Left cardiac atrium (tissue), 4 donors: ENCODE data around the gene SKAP1. TPM values are rescaled to one million over a fixed set of nuclear protein-coding genes. Genes with fewer than 3 reads are reported as not detected.
"Not testable (repeated sequence)": the region's sequence is repeated elsewhere in the genome, so short reads cannot be mapped to it uniquely, and the experiment has no call there.

ENCODE experiments used
- ATAC-seq, 2 donors: fragments of 200-7000 bp; cut with Tn5 transposase; one replicate each; pipeline ENCODE4 v1.9.1; 2020; ENCODE audit warnings: mild to moderate bottlenecking in 2 of 2, moderate library complexity in 2 of 2
- DNase-seq: peaks from one replicate; pipeline ENCODE4 v3.0.0-alpha.2; 2020
- intact Hi-C, 2 donors: fragments of 100-400 bp; cut with DNase I; formaldehyde crosslinking; loops; one replicate each; pipeline versions ENCODE4 v1.14.1 to v1.15.1; 2022 to 2023
- total RNA-seq, 2 donors: library from RNA; stranded (reverse); fragmentation: NEBNext Ultra II Directional; extraction: Animal tissue kit (Norgen Biotek cat#: 25700); gene quantifications; one replicate each; pipeline ENCODE4 v1.2.1, GENCODE V29; 2021
- donor health status: DM: no; HTN: yes; CAD: no.
- donor health status: DM: no; HTN: yes; CAD: no; lungs with severe emphysema.
- donor health status: DM: yes; HTN: yes; CAD: no.
- donor health status: Dilated cardiomyopathy.

The SKAP1 gene
- total RNA-seq, 2 donors from 2014 or later = 0.31 to 0.88 TPM

DNA sequence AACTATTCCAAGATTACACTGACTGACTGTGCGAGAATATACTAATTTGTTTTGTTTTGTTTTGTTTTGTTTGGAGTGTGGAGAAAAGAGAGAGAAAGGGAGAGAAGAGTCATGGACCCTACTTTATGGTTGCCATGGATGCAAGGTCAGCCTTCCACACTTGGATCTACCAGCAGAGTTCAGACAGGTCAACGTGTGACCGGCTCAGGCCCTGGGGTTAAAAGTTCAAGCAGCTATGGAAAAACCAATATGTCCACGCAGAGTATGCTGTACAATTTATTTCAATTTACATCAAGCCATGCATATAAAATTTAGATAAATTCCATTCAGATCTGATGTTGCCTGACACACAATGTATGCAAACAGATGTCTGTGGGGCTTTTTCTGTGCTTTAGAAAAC, 122.8 kb downstream of the SKAP1 start:
- ATAC-seq (no peak), DNase-seq (no peak)
- intact Hi-C loops = no loop called here

- DNase-seq (no peak), ATAC-seq (no peak)
- intact Hi-C loops = no loop called here
These were observed 129.0 kb downstream of the SKAP1 start for GRCh38 chr17:48301002-48301401.

- intact Hi-C loops = no loop called here
- ATAC-seq (no peak), DNase-seq (no peak)
These were observed 130.3 kb downstream of the SKAP1 start for GRCh38 chr17:48299760-48300159.

DNA sequence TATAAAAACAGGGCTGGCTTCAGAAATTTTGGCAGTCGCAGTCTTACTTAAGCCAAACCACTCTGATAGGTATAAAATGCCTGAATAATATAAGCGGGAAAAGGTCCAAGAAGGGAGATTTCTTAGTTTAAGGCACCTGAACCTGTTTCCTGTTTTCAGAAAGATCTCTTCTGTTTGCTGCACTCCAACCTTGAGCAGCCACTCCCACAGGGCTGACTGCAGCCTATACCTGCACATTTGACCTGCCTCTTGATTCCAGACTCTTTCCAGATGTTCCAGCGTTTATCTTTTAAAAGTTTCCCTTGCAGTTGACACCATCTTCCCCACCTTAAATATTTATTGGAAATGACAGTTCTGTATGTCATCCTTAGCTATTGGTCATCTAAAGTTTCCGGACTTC, 132.2 kb downstream of the SKAP1 start:
- intact Hi-C loops = no loop called here
- no peak for ATAC-seq
- no peak for DNase-seq

DNA sequence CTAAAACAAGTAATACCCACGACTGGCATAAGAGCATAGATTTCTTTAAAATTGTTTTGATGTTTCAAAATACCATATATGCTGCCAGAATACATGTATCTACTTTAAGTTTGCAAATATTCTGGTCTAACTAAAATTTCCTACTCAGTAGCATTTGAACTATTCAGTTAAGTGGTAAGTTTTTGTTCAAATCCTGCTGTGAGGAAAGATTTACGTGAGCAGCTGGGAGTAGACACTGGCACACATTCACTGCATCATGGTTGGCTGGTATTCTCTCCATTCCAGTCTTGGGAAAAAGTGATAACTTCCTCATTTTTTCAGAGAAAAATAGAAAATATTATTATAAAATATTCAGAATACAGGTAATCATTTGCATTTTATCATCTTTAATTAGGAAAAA, 133.6 kb downstream of the SKAP1 start:
- DNase-seq (no peak), ATAC-seq (no peak)
- intact Hi-C loops = no loop called here

DNA sequence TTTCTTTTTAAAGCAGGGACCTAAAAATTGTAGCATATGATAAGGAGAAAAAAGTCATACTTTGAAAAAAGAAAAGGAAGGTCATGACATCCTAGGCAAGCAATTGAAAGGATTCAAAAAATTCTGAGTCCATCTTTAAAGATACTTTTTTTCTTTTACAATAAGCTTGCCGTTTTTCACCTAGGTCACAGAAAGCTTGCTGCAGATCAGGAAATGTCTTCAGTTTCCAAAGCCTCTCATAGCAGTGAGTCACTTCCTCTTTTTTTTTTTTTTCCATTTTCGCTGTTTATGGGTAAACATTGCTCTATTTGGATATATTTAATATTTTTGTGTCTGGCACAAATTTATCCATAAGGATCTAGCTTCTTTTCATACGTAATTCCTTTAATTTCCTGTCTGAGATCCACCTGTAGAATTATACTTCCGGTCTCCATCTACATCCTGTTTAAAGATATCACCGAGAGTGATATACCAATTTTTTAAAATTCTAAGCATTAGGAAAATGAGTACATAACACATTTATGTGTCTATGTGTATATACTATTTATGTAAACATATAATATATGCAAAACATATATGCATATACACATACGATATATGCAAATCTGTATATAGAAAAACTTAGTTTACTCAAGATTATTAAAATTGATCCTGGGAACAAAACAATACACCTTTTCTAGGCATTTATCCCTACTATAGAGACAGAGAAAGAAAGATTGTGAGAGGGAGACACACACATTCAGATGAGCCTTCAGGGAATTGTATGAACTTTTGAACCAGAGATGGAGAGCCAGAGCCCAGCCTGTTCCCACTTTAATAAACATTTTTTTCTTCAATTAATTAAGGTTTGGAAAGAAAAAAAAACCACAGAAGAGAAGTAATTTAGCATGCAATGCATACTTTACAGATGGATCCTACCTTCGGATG, 134.4 kb downstream of the SKAP1 start:
- no peak for ATAC-seq
- DNase-seq = no peak
- intact Hi-C loops = no loop called here

DNA sequence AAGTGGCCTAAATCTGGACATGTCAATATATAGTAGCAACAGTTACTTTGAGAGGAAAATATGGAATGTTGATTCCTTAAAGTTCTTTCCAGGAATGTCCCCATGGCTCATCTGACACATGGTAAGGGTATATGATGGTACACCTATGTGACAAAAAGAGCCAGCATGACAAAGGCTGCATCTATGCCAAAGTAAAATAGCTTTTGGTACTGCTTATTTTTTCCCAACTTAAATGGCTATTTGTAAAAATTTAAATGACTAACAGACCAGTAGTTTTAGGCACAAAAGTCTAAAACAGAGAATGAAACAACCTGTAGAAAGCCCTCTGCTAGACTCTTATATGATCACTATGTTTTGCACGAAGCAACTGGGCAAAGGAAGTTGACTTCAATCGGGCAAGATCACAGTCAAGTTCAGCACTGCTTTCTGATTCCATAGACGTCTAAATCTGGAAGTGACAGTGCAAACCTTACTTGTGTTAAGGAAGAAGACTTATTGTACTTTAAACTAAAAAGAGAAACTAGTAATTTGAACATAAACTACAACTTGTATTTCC, 135.1 kb downstream of the SKAP1 start:
- ATAC-seq = no peak
- intact Hi-C loops = no loop called here

GRCh38 chr17:48294020-48294805, 135.8 kb downstream of the SKAP1 start:
- intact Hi-C loops = no loop called here
- ATAC-seq (no peak), DNase-seq (no peak)

More for the DNA sequence above, 135.1 kb downstream of the SKAP1 start:
- DNase-seq = no peak

DNA sequence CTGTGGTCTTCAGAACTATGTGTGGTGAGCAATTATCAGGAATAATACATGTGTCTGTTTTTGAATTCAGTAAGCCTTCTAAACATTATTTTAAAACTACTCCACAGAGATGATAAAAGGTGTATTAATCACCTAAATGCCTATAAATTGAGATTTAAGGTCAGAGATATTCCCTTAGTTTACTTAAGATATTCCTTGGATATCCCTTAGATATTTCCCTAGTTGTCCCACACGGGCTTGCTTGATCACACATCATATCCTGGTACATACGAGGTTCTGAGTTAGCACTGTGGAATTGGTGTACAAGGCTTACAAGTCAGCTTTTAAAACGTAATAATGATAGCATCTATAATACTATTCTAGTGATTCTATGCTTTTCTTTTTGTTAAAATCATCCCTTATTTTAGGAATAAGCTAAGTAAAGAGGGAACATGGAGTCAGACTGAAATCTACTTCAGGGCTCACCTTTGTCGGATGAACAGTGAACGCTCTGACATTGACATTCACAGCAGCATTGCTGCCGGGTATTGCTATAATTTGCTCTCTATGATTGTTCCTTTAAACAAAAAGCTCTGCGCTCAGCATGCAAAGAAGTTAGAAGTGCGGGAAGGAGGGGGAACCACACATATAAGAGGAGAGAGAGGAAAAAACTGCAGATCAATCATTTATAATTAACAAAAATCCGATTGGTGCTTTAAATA, 136.5 kb downstream of the SKAP1 start:
- intact Hi-C loops = no loop called here
- DNase-seq = no peak
- no peak for ATAC-seq

DNA sequence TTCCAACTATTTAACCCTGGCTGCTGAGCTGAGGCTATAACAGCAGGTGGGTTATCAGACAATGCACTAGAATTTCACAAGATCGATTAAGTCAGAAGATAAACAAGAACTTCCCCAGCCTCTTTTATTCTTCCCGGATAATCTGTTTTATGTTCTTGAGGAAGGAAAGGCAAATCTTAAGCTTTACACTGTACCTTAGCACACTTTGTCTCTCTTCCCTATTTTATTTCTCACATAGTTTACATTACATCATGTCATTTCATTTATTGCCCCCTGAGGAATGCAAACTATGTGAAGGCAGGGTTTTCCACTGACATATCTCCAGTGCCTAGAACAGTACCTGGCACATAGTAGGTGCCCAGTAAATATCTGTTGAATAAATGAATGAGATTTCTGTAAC, 139.6 kb downstream of the SKAP1 start:
- intact Hi-C loops = no loop called here
- no peak for DNase-seq

DNA sequence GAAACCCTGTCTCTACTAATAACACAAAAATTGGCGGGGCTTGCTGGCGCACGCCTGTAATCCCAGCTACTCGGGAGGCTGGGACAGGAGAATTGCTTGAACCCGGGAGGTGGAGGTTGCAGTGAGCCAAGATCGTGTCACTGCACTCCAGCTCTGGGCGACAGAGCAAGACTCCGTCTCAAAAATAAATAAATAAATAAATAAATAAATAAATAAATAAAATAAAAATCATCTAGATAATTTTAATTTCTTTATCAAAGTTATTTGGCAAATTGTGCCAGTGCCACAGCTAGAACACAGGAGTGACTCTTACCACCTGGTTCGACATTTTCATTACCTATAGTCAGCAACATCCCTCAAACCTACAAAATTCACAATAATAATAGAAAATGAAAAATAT, 143.1 kb downstream of the SKAP1 start:
- intact Hi-C loops, DNase-seq, ATAC-seq: not testable (repeated sequence)

More for the DNA sequence above, 139.6 kb downstream of the SKAP1 start:
- no peak for ATAC-seq

GRCh38 chr17:48285614-48286013, 144.4 kb downstream of the SKAP1 start:
- no peak for DNase-seq
- intact Hi-C loops = no loop called here

DNA sequence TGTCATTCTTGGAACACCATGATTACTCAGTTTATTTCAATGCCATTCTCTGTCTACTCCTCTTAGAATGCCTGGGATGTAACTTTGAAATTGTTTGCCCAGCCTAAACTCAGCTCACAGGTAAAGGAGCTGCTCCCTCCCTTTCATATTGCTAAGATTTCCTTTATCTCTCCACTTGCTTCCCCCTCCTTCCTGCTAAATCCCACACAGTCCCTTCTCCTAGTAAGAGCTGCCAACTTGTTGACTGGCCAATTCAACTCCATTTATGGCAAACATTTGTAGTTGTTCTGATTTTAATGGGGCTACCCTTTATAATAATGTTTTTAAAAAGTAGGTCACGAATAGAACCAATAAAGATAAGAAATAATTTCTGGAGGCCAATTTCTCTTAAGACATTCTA, 146.1 kb downstream of the SKAP1 start:
- intact Hi-C loops = no loop called here
- DNase-seq (no peak), ATAC-seq (no peak)

More at GRCh38 chr17:48285614-48286013, 144.4 kb downstream of the SKAP1 start:
- ATAC-seq = no peak

GRCh38 chr17:48283411-48283810, 146.6 kb downstream of the SKAP1 start:
- no peak for DNase-seq
- intact Hi-C loops = no loop called here
- ATAC-seq = no peak

- ATAC-seq = no peak
- no peak for DNase-seq
- intact Hi-C loops = no loop called here
These were observed 147.7 kb downstream of the SKAP1 start for GRCh38 chr17:48282303-48282702.

DNA sequence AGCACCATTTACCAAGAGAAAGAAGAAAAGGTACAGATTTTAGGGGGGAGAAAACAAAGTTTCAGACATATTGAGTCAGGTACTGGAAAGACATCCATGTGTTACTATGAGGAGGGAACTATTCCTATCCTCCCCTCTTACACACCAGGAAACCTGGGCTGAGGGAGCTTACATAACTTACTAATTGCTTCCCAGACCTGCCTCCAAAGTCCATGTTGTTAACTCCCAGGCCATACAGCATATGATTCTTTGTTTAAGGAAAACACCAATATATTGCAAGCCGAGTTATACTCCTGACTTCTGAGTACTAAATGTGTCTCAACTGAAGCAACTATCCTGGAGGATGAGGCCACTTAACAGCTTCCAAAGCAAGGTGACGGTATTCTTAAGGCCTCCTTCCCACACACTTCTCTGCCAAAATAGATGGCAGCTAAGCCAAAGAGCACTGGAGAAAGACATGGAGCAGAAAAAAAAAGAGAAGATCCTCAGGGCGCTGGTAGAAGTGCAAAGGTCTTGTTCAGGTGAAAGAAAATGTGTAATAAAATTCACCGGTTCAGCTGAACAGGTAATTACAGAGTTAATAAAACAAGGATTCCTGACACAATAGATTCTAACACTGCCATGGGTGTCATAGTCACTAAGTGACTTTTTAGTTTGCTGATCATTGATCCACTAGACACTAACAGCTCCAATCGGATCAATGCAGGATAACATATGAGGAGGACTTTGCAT, 151.1 kb downstream of the SKAP1 start:
- intact Hi-C loops = no loop called here
- DNase-seq (no peak), ATAC-seq (no peak)

DNA sequence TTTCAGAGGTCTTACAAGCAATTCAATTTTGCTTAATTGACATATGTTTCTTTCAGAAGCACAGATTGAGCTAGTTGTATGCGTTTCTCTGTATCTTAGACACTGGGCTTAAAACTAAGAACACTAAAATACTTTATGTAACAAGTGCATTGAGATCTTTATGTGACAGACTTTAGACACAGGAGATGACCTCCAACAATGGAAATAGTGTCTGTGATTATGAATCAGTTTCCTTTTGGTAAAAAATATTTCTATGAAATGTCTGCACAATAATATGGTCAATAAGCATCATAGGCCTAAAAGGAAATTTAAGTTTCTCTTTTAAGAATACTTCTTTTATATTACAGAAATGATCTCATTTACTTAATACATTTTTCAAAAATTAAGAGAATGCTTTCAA, 153.2 kb downstream of the SKAP1 start:
- DNase-seq (no peak), ATAC-seq (no peak)
- intact Hi-C loops = no loop called here

- no peak for ATAC-seq
- intact Hi-C loops = no loop called here
- no peak for DNase-seq
These were observed 159.1 kb downstream of the SKAP1 start for GRCh38 chr17:48270899-48271298.

DNA sequence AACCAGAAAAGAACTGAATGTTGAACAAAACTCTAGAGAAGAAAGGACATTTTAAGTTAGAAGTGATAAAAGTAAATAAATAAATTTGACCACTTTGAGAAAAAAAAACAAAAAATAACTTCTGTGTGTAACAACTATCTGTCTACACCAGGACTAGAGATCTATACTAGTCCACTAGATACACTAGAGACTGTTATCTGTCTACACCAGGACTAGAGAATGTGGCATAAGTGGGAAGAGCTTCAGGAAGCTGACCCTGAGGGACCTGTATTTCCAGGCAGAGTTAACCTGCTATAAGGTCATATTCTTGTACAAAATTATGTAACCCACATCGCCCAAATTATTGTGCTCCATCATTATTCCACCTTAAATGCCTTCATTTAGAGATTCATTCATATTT, 160.8 kb downstream of the SKAP1 start:
- ATAC-seq (no peak), DNase-seq (no peak)
- intact Hi-C loops = no loop called here
